HT-29 (cell line): ENCODE measurements around the gene CEP128. TPM values are rescaled to one million over a fixed set of nuclear protein-coding genes. Genes with fewer than 3 reads are reported as not detected.
"Not testable (repeated sequence)": the region's sequence is repeated elsewhere in the genome, so short reads cannot be mapped to it uniquely, and the experiment has no call there.

ENCODE experiments used
- DNase-seq: peaks from one replicate; pipeline ENCODE4 v3.0.0-alpha.2; 2015; ENCODE audit warnings: low spot score
- total RNA-seq: library from RNA; depleted of rRNA; stranded (reverse); fragments of >200 nt; shearing (Covaris generic); gene quantifications from 2 replicates; pipeline ENCODE4 v1.2.3, GENCODE V29; 2014

Gene CEP128
- total RNA-seq, 1 experiment from 2014 or later, result 2.6 TPM

GRCh38 chr14:80954687-80955299 lies 13.3 kb upstream of the CEP128 start:
- DNase-seq, result peak; percentile 47

- not testable (repeated sequence) for DNase-seq
Observed at GRCh38 chr14:80953211-80953610, 11.7 kb upstream of the CEP128 start.

GRCh38 chr14:80951491-80951890 lies 10.0 kb upstream of the CEP128 start:
- DNase-seq, result no peak

- no peak for DNase-seq
Observed at GRCh38 chr14:80948291-80948690, 6.8 kb upstream of the CEP128 start.

GRCh38 chr14:80946797-80947196 lies 5.3 kb upstream of the CEP128 start:
- no peak for DNase-seq

- DNase-seq, result no peak
Observed at GRCh38 chr14:80946187-80946586, 4.6 kb upstream of the CEP128 start.

GRCh38 chr14:80944861-80945617 lies 3.5 kb upstream of the CEP128 start:
- DNase-seq, result no peak

GRCh38 chr14:80942191-80942600 lies 658 bp upstream of the CEP128 start:
- no peak for DNase-seq

GRCh38 chr14:80940146-80940545 lies 1.4 kb downstream of the CEP128 start:
- no peak for DNase-seq

GRCh38 chr14:80933686-80934085 lies 7.9 kb downstream of the CEP128 start:
- DNase-seq, result no peak

- DNase-seq, result no peak
Observed at GRCh38 chr14:80933282-80933681, 8.3 kb downstream of the CEP128 start.

GRCh38 chr14:80930836-80931389 lies 10.6 kb downstream of the CEP128 start:
- DNase-seq, result peak; percentile 5

- DNase-seq, result no peak
Observed at GRCh38 chr14:80930095-80930494, 11.4 kb downstream of the CEP128 start.

- DNase-seq, result no peak
Observed at GRCh38 chr14:80927083-80927989, 14.2 kb downstream of the CEP128 start.

GRCh38 chr14:80926397-80927082 lies 15.0 kb downstream of the CEP128 start:
- DNase-seq, result no peak

- no peak for DNase-seq
Observed at GRCh38 chr14:80924365-80925103, 17.0 kb downstream of the CEP128 start.

GRCh38 chr14:80923368-80923767 lies 18.2 kb downstream of the CEP128 start:
- no peak for DNase-seq

- DNase-seq, result no peak
Observed at GRCh38 chr14:80919622-80920021, 21.9 kb downstream of the CEP128 start.

GRCh38 chr14:80912013-80912412 lies 29.5 kb downstream of the CEP128 start:
- not testable (repeated sequence) for DNase-seq

- no peak for DNase-seq
Observed at GRCh38 chr14:80906946-80907345, 34.6 kb downstream of the CEP128 start.

- DNase-seq, result no peak
Observed at GRCh38 chr14:80906336-80906735, 35.2 kb downstream of the CEP128 start.
